ENCODE measurements around the gene DOCK4. TPM values are rescaled to one million over a fixed set of nuclear protein-coding genes. Genes with fewer than 3 reads are reported as not detected.

DOCK4 gene
- total and polyA plus RNA-seq, 2 donors from 2014 or later = 3.2 to 38.9 TPM

DNA sequence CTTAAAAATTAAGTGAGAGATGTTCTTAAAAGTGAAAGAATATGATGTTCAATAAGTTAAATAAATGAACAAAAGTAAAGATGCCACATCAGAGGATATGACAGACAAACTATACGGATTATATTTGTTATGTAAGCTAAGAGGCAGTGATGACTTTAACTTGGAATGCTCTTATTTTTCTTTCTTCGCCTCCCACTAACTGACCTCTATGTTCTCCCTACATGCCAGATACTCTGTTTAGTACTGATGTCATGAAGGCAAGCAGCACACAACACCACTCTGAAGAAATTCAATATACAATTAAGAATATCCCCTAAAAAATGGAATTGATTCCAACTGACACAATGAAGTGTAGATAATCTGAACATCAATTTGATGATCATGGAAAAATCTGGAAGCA lies 223.4 kb downstream of the DOCK4 start:
- FAIRE-seq (no peak), DNase-seq (no peak)
- Histone ChIP-seq H3K36me3 (ENCODE audit: control insufficient read depth in 2 of 3, insufficient read depth in 3 of 3, low read length in 3 of 3) (peaks cover 0 to 12% (median 2%) of the 10 kb centered on the region in 3 donors), H3K4me3 (ENCODE audit: low read length in 3 of 3) (no peak overlapping the region), H3K9ac (ENCODE audit: low read length in 3 of 3) (no peak overlapping the region), H3K9me3 (ENCODE audit: control insufficient read depth in 2 of 3, insufficient read depth in 1 of 3, low read length in 3 of 3) (no peaks in the 10 kb centered on the region), H3K27me3 (ENCODE audit: control insufficient read depth, insufficient read depth, low read length) (no peaks in the 10 kb centered on the region), H3K4me1 (ENCODE audit: control insufficient read depth in 2 of 3, insufficient read depth in 2 of 3, low read depth in 1 of 3, low read length in 3 of 3) (no peaks in the 10 kb centered on the region), H3K27ac (ENCODE audit: low read depth in 2 of 2, low read length in 2 of 2) (no peak overlapping the region)
- TF ChIP-seq, protein P1, sequence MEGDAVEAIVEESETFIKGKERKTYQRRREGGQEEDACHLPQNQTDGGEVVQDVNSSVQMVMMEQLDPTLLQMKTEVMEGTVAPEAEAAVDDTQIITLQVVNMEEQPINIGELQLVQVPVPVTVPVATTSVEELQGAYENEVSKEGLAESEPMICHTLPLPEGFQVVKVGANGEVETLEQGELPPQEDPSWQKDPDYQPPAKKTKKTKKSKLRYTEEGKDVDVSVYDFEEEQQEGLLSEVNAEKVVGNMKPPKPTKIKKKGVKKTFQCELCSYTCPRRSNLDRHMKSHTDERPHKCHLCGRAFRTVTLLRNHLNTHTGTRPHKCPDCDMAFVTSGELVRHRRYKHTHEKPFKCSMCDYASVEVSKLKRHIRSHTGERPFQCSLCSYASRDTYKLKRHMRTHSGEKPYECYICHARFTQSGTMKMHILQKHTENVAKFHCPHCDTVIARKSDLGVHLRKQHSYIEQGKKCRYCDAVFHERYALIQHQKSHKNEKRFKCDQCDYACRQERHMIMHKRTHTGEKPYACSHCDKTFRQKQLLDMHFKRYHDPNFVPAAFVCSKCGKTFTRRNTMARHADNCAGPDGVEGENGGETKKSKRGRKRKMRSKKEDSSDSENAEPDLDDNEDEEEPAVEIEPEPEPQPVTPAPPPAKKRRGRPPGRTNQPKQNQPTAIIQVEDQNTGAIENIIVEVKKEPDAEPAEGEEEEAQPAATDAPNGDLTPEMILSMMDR (IDR thresholded peaks at IDR 0.05; ENCODE audit: borderline replicate concordance, extremely low read depth, insufficient read depth) = no peak
- intact Hi-C loops (cut with DNase I) = no loop called here

DNA sequence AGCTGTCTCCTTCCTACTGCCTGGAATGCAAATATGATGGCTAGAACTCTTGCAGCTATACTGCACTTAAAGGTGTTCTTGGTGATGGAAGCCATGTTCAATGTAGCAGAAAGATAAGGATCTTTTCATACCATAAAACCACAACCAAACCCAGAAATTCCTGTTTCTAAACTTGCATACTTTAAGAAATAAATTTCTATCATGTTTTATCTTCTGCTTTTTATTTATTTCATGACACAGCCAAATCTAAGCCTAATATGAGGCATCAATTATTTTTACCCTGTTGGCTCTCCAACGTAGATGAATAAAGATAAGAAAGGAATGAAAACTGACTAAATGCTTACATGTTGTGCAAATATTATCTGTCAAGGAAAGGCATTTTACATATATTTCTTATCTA lies 224.1 kb downstream of the DOCK4 start:
- Histone ChIP-seq H3K27ac (ENCODE audit: low read depth in 2 of 2, low read length in 2 of 2) (no peak overlapping the region), H3K36me3 (ENCODE audit: control insufficient read depth in 2 of 3, insufficient read depth in 3 of 3, low read length in 3 of 3) (peaks cover 0 to 12% (median 2%) of the 10 kb centered on the region in 3 donors), H3K27me3 (ENCODE audit: control insufficient read depth, insufficient read depth, low read length) (no peaks in the 10 kb centered on the region), H3K4me1 (ENCODE audit: control insufficient read depth in 2 of 3, insufficient read depth in 2 of 3, low read depth in 1 of 3, low read length in 3 of 3) (no peaks in the 10 kb centered on the region), H3K9ac (ENCODE audit: low read length in 3 of 3) (no peak overlapping the region), H3K4me3 (ENCODE audit: low read length in 3 of 3) (no peak overlapping the region), H3K9me3 (ENCODE audit: control insufficient read depth in 2 of 3, insufficient read depth in 1 of 3, low read length in 3 of 3) (no peaks in the 10 kb centered on the region)
- DNase-seq (no peak), FAIRE-seq (no peak)
- intact Hi-C loops (cut with DNase I) = no loop called here
- TF ChIP-seq, protein P1 (IDR thresholded peaks at IDR 0.05; ENCODE audit: borderline replicate concordance, extremely low read depth, insufficient read depth) = no peak

DNA sequence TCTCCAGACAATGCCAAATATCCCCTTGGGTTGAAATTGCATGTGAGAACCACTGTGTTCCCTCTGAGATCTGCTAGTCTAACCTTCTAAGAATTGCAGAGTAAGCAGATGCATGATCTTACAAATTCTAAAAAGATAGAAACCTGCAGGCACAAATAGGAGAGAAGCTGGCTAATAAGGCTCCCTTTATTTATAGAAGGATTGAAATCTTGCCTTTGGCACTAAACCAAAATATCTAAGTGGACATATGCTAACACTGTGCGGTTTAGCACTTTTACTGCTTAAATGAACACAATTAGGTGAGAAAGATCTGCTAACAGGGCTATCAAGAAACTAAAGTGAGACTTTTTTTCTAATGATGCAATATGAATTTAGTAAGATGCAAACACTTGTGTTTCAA lies 225.5 kb downstream of the DOCK4 start:
- no peaks in the 10 kb centered on the region for H3K9me3 ChIP-seq (ENCODE audit: control insufficient read depth in 2 of 3, insufficient read depth in 1 of 3, low read length in 3 of 3)
- H3K27me3 ChIP-seq (ENCODE audit: control insufficient read depth, insufficient read depth, low read length) = no peaks in the 10 kb centered on the region
- H3K9ac ChIP-seq (ENCODE audit: low read length in 3 of 3) = no peak overlapping the region
- no peak for DNase-seq
- TF ChIP-seq, protein P1 (IDR thresholded peaks at IDR 0.05; ENCODE audit: borderline replicate concordance, extremely low read depth, insufficient read depth) = no peak
- intact Hi-C loops (cut with DNase I) = no loop called here
- no peaks in the 10 kb centered on the region for H3K4me1 ChIP-seq (ENCODE audit: control insufficient read depth in 2 of 3, insufficient read depth in 2 of 3, low read depth in 1 of 3, low read length in 3 of 3)
- H3K4me3 ChIP-seq (ENCODE audit: low read length in 3 of 3) = no peak overlapping the region
- no peak for FAIRE-seq
- H3K27ac ChIP-seq (ENCODE audit: low read depth in 2 of 2, low read length in 2 of 2) = no peak overlapping the region
- H3K36me3 ChIP-seq (ENCODE audit: control insufficient read depth in 2 of 3, insufficient read depth in 3 of 3, low read length in 3 of 3) = peaks cover 0 to 12% (median 2%) of the 10 kb centered on the region in 3 donors

DNA sequence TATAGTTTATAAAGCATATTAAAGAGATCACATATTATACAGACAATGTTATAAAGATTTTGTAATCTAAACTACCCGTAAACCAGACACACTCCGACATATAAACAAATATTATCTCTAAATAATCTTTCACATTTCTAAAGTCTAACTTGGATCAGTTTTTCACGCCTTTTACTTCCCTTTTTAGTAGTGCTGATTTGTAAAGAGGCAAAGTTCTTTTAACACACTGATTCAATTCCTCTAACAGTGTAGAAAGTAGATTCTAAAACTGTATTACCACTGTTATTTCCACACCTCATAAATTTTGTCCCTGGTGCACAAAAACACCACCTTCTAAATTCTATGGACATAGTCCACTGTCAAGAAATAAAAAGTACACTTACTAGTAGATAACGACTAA lies 230.9 kb downstream of the DOCK4 start:
- Histone ChIP-seq H3K4me1 (ENCODE audit: control insufficient read depth in 2 of 3, insufficient read depth in 2 of 3, low read depth in 1 of 3, low read length in 3 of 3) (no peaks in the 10 kb centered on the region), H3K36me3 (ENCODE audit: control insufficient read depth in 2 of 3, insufficient read depth in 3 of 3, low read length in 3 of 3) (peaks cover 0 to 2% (median 0%) of the 10 kb centered on the region in 3 donors), H3K9me3 (ENCODE audit: control insufficient read depth in 2 of 3, insufficient read depth in 1 of 3, low read length in 3 of 3) (no peaks in the 10 kb centered on the region), H3K27me3 (ENCODE audit: control insufficient read depth, insufficient read depth, low read length) (no peaks in the 10 kb centered on the region), H3K4me3 (ENCODE audit: low read length in 3 of 3) (no peak overlapping the region), H3K27ac (ENCODE audit: low read depth in 2 of 2, low read length in 2 of 2) (no peak overlapping the region), H3K9ac (ENCODE audit: low read length in 3 of 3) (no peak overlapping the region)
- intact Hi-C loops (cut with DNase I) = no loop called here
- FAIRE-seq (no peak), DNase-seq (no peak)
- TF ChIP-seq, protein P1 (IDR thresholded peaks at IDR 0.05; ENCODE audit: borderline replicate concordance, extremely low read depth, insufficient read depth) = no peak

Measured in kidney (tissue), 14 donors.